Measurements from ENCODE around the gene CEACAM7.
"Not testable (repeated sequence)": the region's sequence is repeated elsewhere in the genome, so short reads cannot be mapped to it uniquely, and the experiment has no call there.

Gene CEACAM7

DNA sequence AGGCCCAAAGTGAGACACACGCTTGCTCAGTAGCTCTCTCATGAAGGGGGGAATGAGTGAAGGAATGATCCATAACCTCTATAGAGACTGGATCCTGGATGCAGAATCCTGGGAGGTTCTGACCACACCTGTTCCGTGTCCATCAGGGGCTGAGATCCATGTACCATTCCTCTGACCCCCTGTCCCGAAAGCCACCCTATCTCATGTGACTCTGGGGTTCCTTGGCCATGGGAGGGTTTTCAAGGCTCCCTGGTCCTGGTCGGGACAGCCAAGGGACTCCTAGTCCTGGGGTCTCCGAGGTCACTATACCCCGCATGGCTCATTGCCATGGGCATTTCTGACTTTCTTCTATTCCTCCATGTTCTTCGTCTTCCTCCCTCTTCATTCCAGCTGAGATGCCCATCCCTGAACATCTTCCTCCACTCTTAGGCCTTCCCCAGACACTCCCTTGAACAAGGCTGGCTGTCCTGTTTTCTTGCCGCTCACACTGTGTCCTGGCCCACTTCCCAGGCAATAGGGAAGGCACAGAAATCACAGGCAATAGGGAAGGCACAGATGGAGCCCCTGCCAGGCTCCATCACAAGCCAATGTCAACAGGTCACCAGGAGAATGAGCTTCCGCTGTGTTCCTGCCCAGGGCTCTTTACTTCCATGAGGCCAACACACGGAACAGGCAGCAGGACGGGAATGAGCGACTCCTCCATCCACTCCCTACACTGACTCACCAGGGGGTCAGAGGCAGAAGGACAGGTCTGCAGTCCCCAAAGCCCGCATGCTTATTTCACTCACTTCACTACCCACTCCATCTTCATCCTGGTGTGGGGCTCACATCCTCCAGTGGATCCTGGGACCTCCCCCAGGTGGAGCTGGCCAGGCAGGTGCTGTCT is 23.5 kb upstream of the CEACAM7 start:
- H3K4me3 ChIP-seq (ENCODE audit: insufficient read depth in 1 of 2, low read depth in 1 of 2, low read length in 2 of 2) = no peak overlapping the region
- no peak overlapping the region for H3K14ac ChIP-seq (ENCODE audit: low read length in 2 of 2)
- H2AFZ ChIP-seq (ENCODE audit: low read depth, low read length) = no peak overlapping the region
- H3K9me3 ChIP-seq (ENCODE audit: control insufficient read depth, low read length) = no peaks in the 10 kb centered on the region
- 69% methylated on average over 12 of the region's 13 CpGs for WGBS
- no peak for DNase-seq
- H3K23ac ChIP-seq (ENCODE audit: low read length in 2 of 2) = no peak overlapping the region
- H2BK120ac ChIP-seq (ENCODE audit: low read depth, low read length) = no peak overlapping the region
- H2BK12ac ChIP-seq (ENCODE audit: low read length in 2 of 2) = no peak overlapping the region
- H2BK5ac ChIP-seq (ENCODE audit: low read depth, low read length, poor library complexity, severe bottlenecking) = no peak overlapping the region
- no peak overlapping the region for H3K18ac ChIP-seq (ENCODE audit: low read depth in 1 of 2, low read length in 2 of 2)
- H3K27me3 ChIP-seq (ENCODE audit: control insufficient read depth in 1 of 2, insufficient read depth in 1 of 2, low read length in 2 of 2) = peaks cover 0 to 56% of the 10 kb centered on the region in 2 experiments
- no peak overlapping the region for H3K4ac ChIP-seq (ENCODE audit: low read depth in 1 of 2, low read length in 2 of 2)
- no peaks in the 10 kb centered on the region for H3K79me1 ChIP-seq (replicated peaks; ENCODE audit: low read length, poor library complexity, severe bottlenecking)
- H4K8ac ChIP-seq (ENCODE audit: low read length) = no peak overlapping the region
- no peak overlapping the region for H2BK15ac ChIP-seq (ENCODE audit: low read depth, poor library complexity, severe bottlenecking)
- H2AK5ac ChIP-seq (ENCODE audit: low read length, severe bottlenecking) = no peak overlapping the region
- H4K91ac ChIP-seq (ENCODE audit: low read length) = no peak overlapping the region
- no peaks in the 10 kb centered on the region for H3K4me1 ChIP-seq (ENCODE audit: control insufficient read depth, insufficient read depth, low read depth, low read length)
- no peak overlapping the region for H3K4me2 ChIP-seq (ENCODE audit: low read length, poor library complexity, severe bottlenecking)
- H3K36me3 ChIP-seq (ENCODE audit: control insufficient read depth in 1 of 2, insufficient read depth in 2 of 2, low read depth in 1 of 2, low read length in 2 of 2) = no peaks in the 10 kb centered on the region
- no peak overlapping the region for H3K27ac ChIP-seq (ENCODE audit: low read length, poor library complexity, severe bottlenecking)
- no peak overlapping the region for H3K9ac ChIP-seq (ENCODE audit: low read length)

DNA sequence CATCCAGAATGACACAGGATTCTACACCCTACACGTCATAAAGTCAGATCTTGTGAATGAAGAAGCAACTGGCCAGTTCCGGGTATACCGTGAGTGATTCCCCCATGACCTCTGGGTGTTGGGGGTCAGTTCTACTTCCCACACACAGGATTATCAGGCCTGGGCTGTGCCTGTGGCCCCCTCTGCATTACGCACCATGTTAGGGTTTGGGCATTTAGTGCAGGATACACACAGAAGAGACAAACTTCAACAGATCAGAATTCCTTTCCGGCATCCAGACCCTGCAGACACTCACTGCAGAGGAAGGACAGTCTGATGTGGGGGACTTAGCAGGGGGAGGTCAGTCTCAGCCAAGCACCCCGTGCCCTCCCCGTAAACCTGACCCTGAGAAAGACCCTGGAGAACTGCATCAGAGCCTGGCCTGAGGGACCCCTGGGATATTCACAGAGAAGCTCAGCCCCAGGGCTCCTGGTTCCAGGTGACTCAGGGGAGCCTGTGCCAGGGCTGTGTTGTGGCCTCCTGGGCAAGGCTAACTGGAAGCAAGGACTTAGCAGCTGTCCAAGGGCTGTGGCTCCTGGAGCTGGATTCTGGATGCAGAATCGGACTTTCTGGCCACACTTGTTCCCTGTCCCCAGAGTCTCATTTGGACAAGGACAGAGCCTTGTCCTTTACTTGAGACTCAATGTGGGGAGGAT is 22.0 kb upstream of the CEACAM7 start:
- Histone ChIP-seq H4K91ac (ENCODE audit: low read length) (no peak overlapping the region), H3K27ac (ENCODE audit: low read length, poor library complexity, severe bottlenecking) (no peak overlapping the region), H2AFZ (ENCODE audit: low read depth, low read length) (no peak overlapping the region), H3K27me3 (ENCODE audit: control insufficient read depth in 1 of 2, insufficient read depth in 1 of 2, low read length in 2 of 2) (peaks cover 0 to 68% of the 10 kb centered on the region in 2 experiments), H3K4me1 (ENCODE audit: control insufficient read depth, insufficient read depth, low read depth, low read length) (no peaks in the 10 kb centered on the region), H3K79me1 (replicated peaks; ENCODE audit: low read length, poor library complexity, severe bottlenecking) (no peaks in the 10 kb centered on the region), H3K23ac (ENCODE audit: low read length in 2 of 2) (no peak overlapping the region), H3K4me2 (ENCODE audit: low read length, poor library complexity, severe bottlenecking) (no peak overlapping the region), H2BK5ac (ENCODE audit: low read depth, low read length, poor library complexity, severe bottlenecking) (no peak overlapping the region), H3K36me3 (ENCODE audit: control insufficient read depth in 1 of 2, insufficient read depth in 2 of 2, low read depth in 1 of 2, low read length in 2 of 2) (no peaks in the 10 kb centered on the region), H3K4ac (ENCODE audit: low read depth in 1 of 2, low read length in 2 of 2) (no peak overlapping the region), H2BK15ac (ENCODE audit: low read depth, poor library complexity, severe bottlenecking) (no peak overlapping the region), H3K4me3 (ENCODE audit: insufficient read depth in 1 of 2, low read depth in 1 of 2, low read length in 2 of 2) (no peak overlapping the region), H3K9me3 (ENCODE audit: control insufficient read depth, low read length) (no peaks in the 10 kb centered on the region), H3K9ac (ENCODE audit: low read length) (no peak overlapping the region), H3K14ac (ENCODE audit: low read length in 2 of 2) (no peak overlapping the region), H2BK12ac (ENCODE audit: low read length in 2 of 2) (no peak overlapping the region), H2AK5ac (ENCODE audit: low read length, severe bottlenecking) (no peak overlapping the region), H3K18ac (ENCODE audit: low read depth in 1 of 2, low read length in 2 of 2) (no peak overlapping the region), H4K8ac (ENCODE audit: low read length) (no peak overlapping the region), H2BK120ac (ENCODE audit: low read depth, low read length) (no peak overlapping the region)
- DNase-seq = no peak
- 66% methylated on average over 8 of the region's 8 CpGs for WGBS

GRCh38 chr19:41709516-41709915 is 21.4 kb upstream of the CEACAM7 start:
- H3K4ac ChIP-seq (ENCODE audit: low read depth in 1 of 2, low read length in 2 of 2); H3K79me1 ChIP-seq (replicated peaks; ENCODE audit: low read length, poor library complexity, severe bottlenecking); H2BK5ac ChIP-seq (ENCODE audit: low read depth, low read length, poor library complexity, severe bottlenecking); H3K9me3 ChIP-seq (ENCODE audit: control insufficient read depth, low read length); DNase-seq; H3K9ac ChIP-seq (ENCODE audit: low read length); H2AFZ ChIP-seq (ENCODE audit: low read depth, low read length); H3K27ac ChIP-seq (ENCODE audit: low read length, poor library complexity, severe bottlenecking); H3K4me1 ChIP-seq (ENCODE audit: control insufficient read depth, insufficient read depth, low read depth, low read length); H3K18ac ChIP-seq (ENCODE audit: low read depth in 1 of 2, low read length in 2 of 2); H3K23ac ChIP-seq (ENCODE audit: low read length in 2 of 2); H2BK12ac ChIP-seq (ENCODE audit: low read length in 2 of 2); H2AK5ac ChIP-seq (ENCODE audit: low read length, severe bottlenecking); H4K8ac ChIP-seq (ENCODE audit: low read length); H2BK15ac ChIP-seq (ENCODE audit: low read depth, poor library complexity, severe bottlenecking); H4K91ac ChIP-seq (ENCODE audit: low read length); H2BK120ac ChIP-seq (ENCODE audit: low read depth, low read length); H3K36me3 ChIP-seq (ENCODE audit: control insufficient read depth in 1 of 2, insufficient read depth in 2 of 2, low read depth in 1 of 2, low read length in 2 of 2); H3K4me2 ChIP-seq (ENCODE audit: low read length, poor library complexity, severe bottlenecking); H3K14ac ChIP-seq (ENCODE audit: low read length in 2 of 2); H3K4me3 ChIP-seq (ENCODE audit: insufficient read depth in 1 of 2, low read depth in 1 of 2, low read length in 2 of 2): not testable (repeated sequence)
- H3K27me3 ChIP-seq (ENCODE audit: control insufficient read depth in 1 of 2, insufficient read depth in 1 of 2, low read length in 2 of 2) = peaks cover 0 to 67% of the 10 kb centered on the region in 2 experiments
- 87% methylated on average over 8 of the region's 8 CpGs for WGBS

GRCh38 chr19:41708481-41708880 is 20.4 kb upstream of the CEACAM7 start, which contains the start of gene CEACAM5:
CEACAM5 (plus strand) TSS chr19:41708626; CDS start chr19:41708732, 106 bp downstream.
- Histone ChIP-seq H3K36me3 (ENCODE audit: control insufficient read depth in 1 of 2, insufficient read depth in 2 of 2, low read depth in 1 of 2, low read length in 2 of 2) (no peaks in the 10 kb centered on the region), H3K79me1 (replicated peaks; ENCODE audit: low read length, poor library complexity, severe bottlenecking) (no peaks in the 10 kb centered on the region), H2BK120ac (ENCODE audit: low read depth, low read length) (no peak within 1 kb of the TSS), H3K9me3 (ENCODE audit: control insufficient read depth, low read length) (no peaks in the 10 kb centered on the region), H3K4me1 (ENCODE audit: control insufficient read depth, insufficient read depth, low read depth, low read length) (no peaks in the 10 kb centered on the region), H3K27me3 (ENCODE audit: control insufficient read depth in 1 of 2, insufficient read depth in 1 of 2, low read length in 2 of 2) (peaks cover 0 to 70% of the 10 kb centered on the region in 2 experiments), H2BK5ac (ENCODE audit: low read depth, low read length, poor library complexity, severe bottlenecking) (no peak within 1 kb of the TSS), H3K27ac (ENCODE audit: low read length, poor library complexity, severe bottlenecking) (no peak within 1 kb of the TSS), H3K4me2 (ENCODE audit: low read length, poor library complexity, severe bottlenecking) (no peak within 1 kb of the TSS), H2AK5ac (ENCODE audit: low read length, severe bottlenecking) (no peak within 1 kb of the TSS), H3K23ac (ENCODE audit: low read length in 2 of 2) (no peak within 1 kb of the TSS), H4K91ac (ENCODE audit: low read length) (no peak within 1 kb of the TSS), H4K8ac (ENCODE audit: low read length) (no peak within 1 kb of the TSS), H2BK12ac (ENCODE audit: low read length in 2 of 2) (no peak within 1 kb of the TSS), H3K14ac (ENCODE audit: low read length in 2 of 2) (no peak within 1 kb of the TSS), H2AFZ (ENCODE audit: low read depth, low read length) (no peak within 1 kb of the TSS), H3K18ac (ENCODE audit: low read depth in 1 of 2, low read length in 2 of 2) (no peak within 1 kb of the TSS), H3K4ac (ENCODE audit: low read depth in 1 of 2, low read length in 2 of 2) (no peak within 1 kb of the TSS), H3K9ac (ENCODE audit: low read length) (no peak within 1 kb of the TSS), H3K4me3 (ENCODE audit: insufficient read depth in 1 of 2, low read depth in 1 of 2, low read length in 2 of 2) (no peak within 1 kb of the TSS), H2BK15ac (ENCODE audit: low read depth, poor library complexity, severe bottlenecking) (no peak within 1 kb of the TSS)
- WGBS = 23% methylated on average over 4 of the region's 4 CpGs
- no peak for DNase-seq

Measured in mesenchymal stem cell (in vitro differentiated cells and primary cell).